RWPE1 (cell line): Measurements from ENCODE around the gene CACNA1A.

Source experiments
- CTCF ChIA-PET: fragments of 350-600 bp; sonication (Branson Sonifier 250); formaldehyde crosslinking; extraction: SDS; loops from one replicate; lab custom pipeline; 2021; lab: Yijun Ruan, JAX
- POLR2A ChIA-PET: fragments of 400-600 bp; formaldehyde crosslinking; extraction: SDS; loops from one replicate; lab custom pipeline; 2020; ENCODE audit warnings: antibody characterized with exemption; ENCODE audit not compliant: low non-redundant PET; lab: Yijun Ruan, JAX
- DNase-seq: peaks from one replicate; pipeline ENCODE4 v3.0.0; 2012; ENCODE audit warnings: low spot score
- H3K27ac ChIP-seq: fragments of 450-650 bp; 2 replicates; pipeline ENCODE4 v1.5.1; 2017
- CTCF ChIP-seq: fragments of 450-650 bp; conservative IDR thresholded peaks from 2 replicates; pipeline ENCODE4 v1.5.1; 2017; ENCODE audit warnings: low read depth, mild to moderate bottlenecking

Gene CACNA1A

GRCh38 chr19:13425151-13425550, 81.1 kb downstream of the CACNA1A start:
- no peak for DNase-seq
- ChIA-PET CTCF (no interaction called here), POLR2A (no interaction called here)
- no peak for TF ChIP-seq CTCF
- no peak overlapping the region for H3K27ac ChIP-seq

GRCh38 chr19:13420780-13421179, 85.5 kb downstream of the CACNA1A start:
- H3K27ac ChIP-seq, result no peak overlapping the region
- ChIA-PET POLR2A (no interaction called here), CTCF (no interaction called here)
- DNase-seq, result no peak
- TF ChIP-seq CTCF, result no peak

- ChIA-PET POLR2A (no interaction called here), CTCF (interaction anchor here (0.6 kb wide), 1 partner anchor 989 kb away, joined by 3 read pairs; no protein-coding TSS in a partner anchor)
- no peak for TF ChIP-seq CTCF
- no peak overlapping the region for H3K27ac ChIP-seq
- DNase-seq, result no peak
Observed at GRCh38 chr19:13417054-13417453, 89.2 kb downstream of the CACNA1A start.

GRCh38 chr19:13411899-13412298, 94.4 kb downstream of the CACNA1A start:
- ChIA-PET POLR2A (no interaction called here), CTCF (no interaction called here)
- no peak for TF ChIP-seq CTCF
- DNase-seq, result no peak
- no peak overlapping the region for H3K27ac ChIP-seq

- H3K27ac ChIP-seq, result no peak overlapping the region
- CTCF ChIA-PET, result no interaction called here
- POLR2A ChIA-PET, result no interaction called here
- no peak for TF ChIP-seq CTCF
- DNase-seq, result no peak
Observed at GRCh38 chr19:13410946-13411345, 95.3 kb downstream of the CACNA1A start.

- TF ChIP-seq CTCF, result no peak
- ChIA-PET POLR2A (no interaction called here), CTCF (no interaction called here)
- DNase-seq, result no peak
- no peak overlapping the region for H3K27ac ChIP-seq
Observed at GRCh38 chr19:13408889-13409518, 97.3 kb downstream of the CACNA1A start.
